Measurements from ENCODE around the gene ABHD12B.

- TF ChIP-seq CTCF (IDR thresholded peaks at IDR 0.05; ENCODE audit: extremely low read depth in 1 of 2, insufficient read depth in 1 of 2, low read depth in 1 of 2, low read length in 2 of 2) (no peak), EZH2 (IDR thresholded peaks at IDR 0.05; ENCODE audit: borderline replicate concordance, low read depth, low read length, severe bottlenecking) (no peak), POLR2AphosphoS5 (IDR thresholded peaks at IDR 0.05; ENCODE audit: insufficient read depth, low read depth, low read length) (no peak)
These were observed 15.6 kb downstream of the ABHD12B start for GRCh38 chr14:50887476-50887875.
